Mammary epithelial cell (primary cell): ENCODE results near the gene SCAMP4.

Experiments
- CTCF ChIP-seq, 2 donors: IDR thresholded peaks in 1 of 2; conservative IDR thresholded peaks in 1 of 2; 2 replicates each; pipeline ENCODE4 v1.5.1; 2011 to 2012; ENCODE audit warnings: inconsistent platforms in 2 of 2, low read length in 2 of 2, mild to moderate bottlenecking in 2 of 2, control low read depth in 1 of 2, low read depth in 1 of 2; ENCODE audit not compliant: insufficient read depth in 1 of 2; ENCODE audit errors: extremely low read depth in 1 of 2
- EZH2 ChIP-seq: IDR thresholded peaks from 2 replicates; pipeline ENCODE4 v1.6.1; 2012; ENCODE audit warnings: low read length, inconsistent platforms, borderline replicate concordance

GRCh38 chr19:1942078-1942933 lies 37.1 kb downstream of the SCAMP4 start:
- TF ChIP-seq CTCF (conservative IDR thresholded peaks at IDR 0.05 in 1 of 2, IDR thresholded peaks at IDR 0.05 in 1 of 2; ENCODE audit: extremely low read depth in 1 of 2, insufficient read depth in 1 of 2, low read depth in 1 of 2, low read length in 2 of 2) (no peak), EZH2 (no peak)
